Fibroblast of mammary gland (primary cell): ENCODE data around the gene PLCH2.

ENCODE experiments used
- DNase-seq: peaks from one replicate; pipeline ENCODE4 v3.0.0-alpha.2; 2010; ENCODE audit warnings: low read depth
- H3K4me3 ChIP-seq: 2 replicates; pipeline ENCODE4 v1.5.1; 2011; ENCODE audit warnings: low read depth, mild to moderate bottlenecking, low read length, moderate library complexity; ENCODE audit not compliant: control insufficient read depth
- CTCF ChIP-seq: conservative IDR thresholded peaks from 2 replicates; pipeline ENCODE4 v1.5.1; 2011; ENCODE audit warnings: low read depth, low read length, inconsistent platforms; ENCODE audit not compliant: control insufficient read depth, insufficient read depth

The PLCH2 gene

GRCh38 chr1:2539312-2539907 lies 63.3 kb downstream of the PLCH2 start:
- no peak overlapping the region for H3K4me3 ChIP-seq
- TF ChIP-seq CTCF, result no peak
- no peak for DNase-seq

GRCh38 chr1:2540816-2541492 lies 64.9 kb downstream of the PLCH2 start:
- no peak overlapping the region for H3K4me3 ChIP-seq
- TF ChIP-seq CTCF, result no peak
- DNase-seq, result no peak

- no peak for DNase-seq
- TF ChIP-seq CTCF, result no peak
- no peak overlapping the region for H3K4me3 ChIP-seq
These were observed 65.6 kb downstream of the PLCH2 start for GRCh38 chr1:2541619-2542245.

- TF ChIP-seq CTCF, result no peak
- no peak overlapping the region for H3K4me3 ChIP-seq
- DNase-seq, result no peak
These were observed 66.3 kb downstream of the PLCH2 start for GRCh38 chr1:2542246-2542915.

- H3K4me3 ChIP-seq, result no peak overlapping the region
- TF ChIP-seq CTCF, result no peak
- DNase-seq, result no peak
These were observed 67.5 kb downstream of the PLCH2 start for GRCh38 chr1:2543543-2544092.

GRCh38 chr1:2544093-2544874 lies 68.2 kb downstream of the PLCH2 start:
- TF ChIP-seq CTCF, result no peak
- no peak overlapping the region for H3K4me3 ChIP-seq
- no peak for DNase-seq
